HL-60/S4 treated with phorbol 12-myristate 13-acetate at 8.2 ng/mL for 4 days and 3 days (cell line): ENCODE measurements around the gene FALEC.

Experiments
- in situ Hi-C: fragments of 300-500 bp; cut with MboI; formaldehyde crosslinking; loops from 2 replicates; pipeline ENCODE4 v1.15.0; 2022; ENCODE audit warnings: low sequenced_read_pairs

Gene FALEC

GRCh38 chr1:150515328-150516049 lies at the start of gene FALEC:
TSS of gene FALEC (plus strand) at chr1:150515752.
- in situ Hi-C loops: no loop called here

GRCh38 chr1:150466964-150467363 lies 48.6 kb upstream of the FALEC start:
- in situ Hi-C loops: no loop called here

GRCh38 chr1:150469291-150469690 lies 46.3 kb upstream of the FALEC start:
- in situ Hi-C loops: no loop called here

- in situ Hi-C loops: no loop called here
Observed at GRCh38 chr1:150472601-150473200, 42.9 kb upstream of the FALEC start.

GRCh38 chr1:150473659-150474058 lies 41.9 kb upstream of the FALEC start:
- in situ Hi-C loops: no loop called here

- in situ Hi-C loops: no loop called here
Observed at GRCh38 chr1:150474869-150475268, 40.7 kb upstream of the FALEC start.

GRCh38 chr1:150476754-150477153 lies 38.8 kb upstream of the FALEC start:
- in situ Hi-C loops: no loop called here

GRCh38 chr1:150477320-150477719 lies 38.2 kb upstream of the FALEC start:
- in situ Hi-C loops: no loop called here

- in situ Hi-C loops: no loop called here
Observed at GRCh38 chr1:150477733-150478132, 37.8 kb upstream of the FALEC start.

GRCh38 chr1:150479370-150479769 lies 36.2 kb upstream of the FALEC start:
- in situ Hi-C loops: no loop called here

- in situ Hi-C loops: no loop called here
Observed at GRCh38 chr1:150479927-150480352, 35.6 kb upstream of the FALEC start.

- in situ Hi-C loops: no loop called here
Observed at GRCh38 chr1:150484431-150484830, 31.1 kb upstream of the FALEC start.

- in situ Hi-C loops: no loop called here
Observed at GRCh38 chr1:150484861-150485260, 30.7 kb upstream of the FALEC start.

- in situ Hi-C loops: no loop called here
Observed at GRCh38 chr1:150486966-150487762, 28.4 kb upstream of the FALEC start, which contains the start of gene TARS2. TSS of gene TARS2 (plus strand) at chr1:150487419. CDS start at chr1:150487451, 32 bp downstream.

- in situ Hi-C loops: no loop called here
Observed at GRCh38 chr1:150487763-150488115, 27.8 kb upstream of the FALEC start.

GRCh38 chr1:150493175-150493574 lies 22.4 kb upstream of the FALEC start:
- in situ Hi-C loops: no loop called here

GRCh38 chr1:150498342-150498741 lies 17.2 kb upstream of the FALEC start:
- in situ Hi-C loops: no loop called here

- in situ Hi-C loops: no loop called here
Observed at GRCh38 chr1:150505431-150505830, 10.1 kb upstream of the FALEC start.

GRCh38 chr1:150507912-150508864 lies 7.4 kb upstream of the FALEC start, which contains the start of gene ECM1:
TSS of gene ECM1 (plus strand) at chr1:150508109. CDS start at chr1:150508210, 101 bp downstream.
- in situ Hi-C loops: no loop called here

- in situ Hi-C loops: no loop called here
Observed at GRCh38 chr1:150508982-150509381, 6.6 kb upstream of the FALEC start.

GRCh38 chr1:150511551-150511950 lies 4.0 kb upstream of the FALEC start:
- in situ Hi-C loops: no loop called here
